Parathyroid adenoma (tissue), 2 donors: ENCODE measurements around the gene DNAH1.

Experiments
- H2AFZ ChIP-seq: fragments of 300-600 bp; sonication (generic); one replicate; pipeline ENCODE4 v1.7.0; 2017; ENCODE audit warnings: antibody characterized with exemption, mild to moderate bottlenecking
- H3K27ac ChIP-seq: fragments of 300-600 bp; sonication (generic); one replicate; pipeline ENCODE4 v1.7.0; 2017
- H3K27me3 ChIP-seq: fragments of 300-600 bp; sonication (generic); one replicate; pipeline ENCODE4 v1.7.0; 2017; ENCODE audit warnings: low read length; ENCODE audit not compliant: control insufficient read depth, insufficient read depth
- H3K36me3 ChIP-seq: fragments of 300-600 bp; sonication (generic); one replicate; pipeline ENCODE4 v1.7.0; 2017; ENCODE audit warnings: low read length; ENCODE audit not compliant: control insufficient read depth, insufficient read depth
- H3K4me1 ChIP-seq: fragments of 300-600 bp; sonication (generic); one replicate; pipeline ENCODE4 v1.7.0; 2017; ENCODE audit warnings: control low read depth
- H3K4me2 ChIP-seq: fragments of 300-600 bp; sonication (generic); one replicate; pipeline ENCODE4 v1.7.0; 2017; ENCODE audit warnings: low read length
- H3K4me3 ChIP-seq: fragments of 300-600 bp; sonication (generic); one replicate; pipeline ENCODE4 v1.7.0; 2017; ENCODE audit warnings: low read depth, low read length
- H3K79me2 ChIP-seq: fragments of 300-600 bp; sonication (generic); one replicate; pipeline ENCODE4 v1.7.0; 2017; ENCODE audit warnings: control low read depth
- H3K9ac ChIP-seq: fragments of 300-600 bp; sonication (generic); one replicate; pipeline ENCODE4 v1.7.0; 2017; ENCODE audit warnings: mild to moderate bottlenecking
- H3K9me3 ChIP-seq: fragments of 300-600 bp; sonication (generic); one replicate; pipeline ENCODE4 v1.7.0; 2017; ENCODE audit warnings: low read length; ENCODE audit not compliant: control insufficient read depth
- TF ChIP-seq, protein P1 (sequence below): fragments of 300-600 bp; sonication (generic); IDR thresholded peaks from one replicate; pipeline ENCODE4 v1.7.0; 2017; ENCODE audit warnings: antibody characterized with exemption, mild to moderate bottlenecking
- donor health status: primary hyperparathyroidism.

The DNAH1 gene

DNA sequence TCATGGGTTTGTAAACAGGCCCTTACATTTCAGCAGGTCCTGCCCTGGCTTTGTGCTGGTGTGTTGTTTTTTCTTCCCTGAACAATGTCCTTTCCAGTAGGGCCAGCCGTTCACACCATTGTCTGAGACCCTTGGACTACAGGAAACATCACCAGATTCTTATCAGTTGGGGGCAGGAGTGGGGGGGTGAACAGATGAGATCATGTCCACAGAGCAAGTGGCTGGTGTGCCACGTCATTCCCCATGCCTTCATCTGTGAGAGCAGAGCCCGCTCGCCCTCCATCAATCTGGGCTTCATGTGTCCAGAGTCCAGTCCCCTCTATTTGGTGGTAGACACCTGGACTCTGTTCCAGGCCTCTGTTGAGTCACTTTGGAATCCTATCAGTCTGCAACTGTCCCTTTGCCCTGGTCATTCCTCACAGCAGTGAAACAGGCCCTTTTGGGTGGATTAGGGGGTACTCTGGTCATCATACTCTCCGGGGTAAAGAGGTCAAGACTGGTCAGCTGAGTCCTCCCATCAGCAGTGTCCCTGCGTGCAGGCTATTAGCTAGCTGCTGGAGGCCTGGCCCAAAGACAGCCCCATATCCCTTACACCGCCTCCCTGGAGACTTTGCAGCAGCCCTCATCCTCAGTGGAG, 113.8 kb downstream of the DNAH1 start:
- no peak overlapping the region for H3K4me3 ChIP-seq
- H3K36me3 ChIP-seq: no peaks in the 10 kb centered on the region
- H3K79me2 ChIP-seq: no peaks in the 10 kb centered on the region
- no peak overlapping the region for H2AFZ ChIP-seq
- no peak overlapping the region for H3K27ac ChIP-seq
- TF ChIP-seq, protein P1, sequence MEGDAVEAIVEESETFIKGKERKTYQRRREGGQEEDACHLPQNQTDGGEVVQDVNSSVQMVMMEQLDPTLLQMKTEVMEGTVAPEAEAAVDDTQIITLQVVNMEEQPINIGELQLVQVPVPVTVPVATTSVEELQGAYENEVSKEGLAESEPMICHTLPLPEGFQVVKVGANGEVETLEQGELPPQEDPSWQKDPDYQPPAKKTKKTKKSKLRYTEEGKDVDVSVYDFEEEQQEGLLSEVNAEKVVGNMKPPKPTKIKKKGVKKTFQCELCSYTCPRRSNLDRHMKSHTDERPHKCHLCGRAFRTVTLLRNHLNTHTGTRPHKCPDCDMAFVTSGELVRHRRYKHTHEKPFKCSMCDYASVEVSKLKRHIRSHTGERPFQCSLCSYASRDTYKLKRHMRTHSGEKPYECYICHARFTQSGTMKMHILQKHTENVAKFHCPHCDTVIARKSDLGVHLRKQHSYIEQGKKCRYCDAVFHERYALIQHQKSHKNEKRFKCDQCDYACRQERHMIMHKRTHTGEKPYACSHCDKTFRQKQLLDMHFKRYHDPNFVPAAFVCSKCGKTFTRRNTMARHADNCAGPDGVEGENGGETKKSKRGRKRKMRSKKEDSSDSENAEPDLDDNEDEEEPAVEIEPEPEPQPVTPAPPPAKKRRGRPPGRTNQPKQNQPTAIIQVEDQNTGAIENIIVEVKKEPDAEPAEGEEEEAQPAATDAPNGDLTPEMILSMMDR: no peak
- H3K4me2 ChIP-seq: no peak overlapping the region
- no peaks in the 10 kb centered on the region for H3K9me3 ChIP-seq
- no peaks in the 10 kb centered on the region for H3K4me1 ChIP-seq
- H3K9ac ChIP-seq: no peak overlapping the region
- no peaks in the 10 kb centered on the region for H3K27me3 ChIP-seq

DNA sequence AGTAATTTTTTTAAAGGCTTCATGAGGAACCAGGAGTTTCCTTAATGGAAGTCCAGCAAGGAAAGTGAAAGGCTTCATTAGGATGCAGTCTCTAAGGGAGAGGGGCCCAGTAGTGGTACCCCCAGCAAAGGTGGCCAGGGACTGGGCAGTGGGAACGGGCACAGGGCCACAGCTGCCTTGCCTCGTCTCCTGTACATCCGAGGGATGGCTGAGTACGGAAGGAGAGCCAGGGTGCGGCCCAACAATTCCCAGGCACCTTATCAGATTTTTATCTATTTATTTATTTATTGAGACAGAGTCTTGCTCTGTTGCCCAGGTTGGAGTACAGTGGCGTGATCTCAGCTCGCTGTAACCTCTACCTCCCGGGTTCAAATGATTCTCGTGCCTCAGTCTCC, 114.3 kb downstream of the DNAH1 start:
- TF ChIP-seq, protein P1: no peak
- no peaks in the 10 kb centered on the region for H3K36me3 ChIP-seq
- H3K4me3 ChIP-seq: no peak overlapping the region
- no peak overlapping the region for H3K9ac ChIP-seq
- H3K27ac ChIP-seq: no peak overlapping the region
- no peaks in the 10 kb centered on the region for H3K9me3 ChIP-seq
- H3K4me2 ChIP-seq: no peak overlapping the region
- H3K4me1 ChIP-seq: no peaks in the 10 kb centered on the region
- no peak overlapping the region for H2AFZ ChIP-seq
- no peaks in the 10 kb centered on the region for H3K27me3 ChIP-seq
- no peaks in the 10 kb centered on the region for H3K79me2 ChIP-seq

DNA sequence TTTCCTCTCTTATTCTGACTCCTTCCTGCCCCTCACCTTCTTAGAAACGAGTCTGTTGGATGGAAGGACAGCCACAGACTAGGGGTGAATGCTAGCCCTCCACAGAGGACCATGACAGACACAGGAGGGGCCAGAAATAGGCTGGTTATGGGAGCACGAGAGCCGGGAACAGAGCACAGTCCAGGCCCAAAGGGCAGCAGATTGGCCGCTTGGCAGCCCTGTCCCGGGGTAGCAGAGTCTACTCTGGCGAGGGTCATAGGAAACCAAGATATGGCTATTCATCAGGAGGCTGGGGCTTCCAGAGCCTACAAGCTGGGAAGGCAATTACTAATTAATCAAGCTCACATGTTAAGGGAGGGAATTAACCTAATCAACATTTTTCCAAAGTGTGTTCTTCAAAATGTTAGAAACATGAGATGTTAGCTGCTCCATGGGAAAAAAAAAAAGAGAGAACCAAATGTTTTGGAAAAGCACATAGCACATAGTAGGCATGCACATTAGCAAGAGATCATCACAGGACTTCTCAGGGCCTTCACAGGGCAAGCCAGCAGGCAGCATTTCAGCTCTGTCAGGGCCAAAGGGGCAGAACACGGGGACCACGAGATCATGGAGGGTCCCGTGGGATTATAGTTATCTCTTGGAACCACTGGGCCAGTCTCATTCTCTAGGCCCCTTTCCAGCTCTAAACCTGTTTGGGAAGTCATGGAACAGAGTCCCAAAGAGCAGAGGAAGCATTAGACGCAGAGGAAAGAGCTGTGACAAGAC, 115.5 kb downstream of the DNAH1 start:
- Histone ChIP-seq H3K9ac (no peak overlapping the region), H3K79me2 (no peaks in the 10 kb centered on the region), H2AFZ (no peak overlapping the region), H3K27me3 (no peaks in the 10 kb centered on the region), H3K4me1 (peaks cover 4% of the 10 kb centered on the region), H3K4me3 (no peak overlapping the region), H3K27ac (no peak overlapping the region), H3K36me3 (no peaks in the 10 kb centered on the region), H3K4me2 (no peak overlapping the region), H3K9me3 (no peaks in the 10 kb centered on the region)
- TF ChIP-seq, protein P1: no peak

DNA sequence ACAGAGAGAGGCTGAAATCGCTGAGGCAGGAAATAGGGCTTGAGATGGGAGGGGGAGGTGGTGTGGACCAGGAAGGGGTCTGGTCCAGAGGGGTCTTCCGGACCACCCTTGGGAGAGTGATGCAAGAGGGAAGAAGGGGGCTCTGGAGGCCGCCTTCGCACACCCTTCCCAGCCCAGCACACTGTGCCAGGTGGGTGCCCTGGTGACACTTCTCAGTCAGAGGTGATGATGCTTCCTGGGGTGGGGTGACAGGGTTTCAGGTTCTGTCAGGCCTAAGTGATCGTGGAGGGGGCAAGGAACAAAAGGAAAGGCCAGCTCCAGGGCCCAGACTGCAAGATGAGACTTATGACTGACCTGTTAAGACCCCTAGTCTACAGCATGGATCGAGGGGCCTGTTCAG, 116.1 kb downstream of the DNAH1 start:
- Histone ChIP-seq H3K36me3 (no peaks in the 10 kb centered on the region), H3K4me3 (no peak overlapping the region), H3K27me3 (no peaks in the 10 kb centered on the region), H3K9me3 (no peaks in the 10 kb centered on the region), H3K27ac (no peak overlapping the region), H3K79me2 (no peaks in the 10 kb centered on the region), H3K4me2 (no peak overlapping the region), H3K4me1 (peaks cover 4% of the 10 kb centered on the region), H3K9ac (no peak overlapping the region), H2AFZ (no peak overlapping the region)
- TF ChIP-seq, protein P1: no peak
